ENCODE results near the gene GPBAR1.

GPBAR1 gene, protein sequence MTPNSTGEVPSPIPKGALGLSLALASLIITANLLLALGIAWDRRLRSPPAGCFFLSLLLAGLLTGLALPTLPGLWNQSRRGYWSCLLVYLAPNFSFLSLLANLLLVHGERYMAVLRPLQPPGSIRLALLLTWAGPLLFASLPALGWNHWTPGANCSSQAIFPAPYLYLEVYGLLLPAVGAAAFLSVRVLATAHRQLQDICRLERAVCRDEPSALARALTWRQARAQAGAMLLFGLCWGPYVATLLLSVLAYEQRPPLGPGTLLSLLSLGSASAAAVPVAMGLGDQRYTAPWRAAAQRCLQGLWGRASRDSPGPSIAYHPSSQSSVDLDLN

GRCh38 chr2:218260742-218261422, at the start of gene GPBAR1:
Gene GPBAR1, plus strand, starts transcription at chr2:218261015. Its CDS starts 1,710 bp downstream, at chr2:218262725.
- Histone ChIP-seq H3K9ac (ENCODE audit: low read length) (peak within 1 kb of the TSS; percentile 80), H3K36me3 (ENCODE audit: control insufficient read depth, insufficient read depth, low read length, severe bottlenecking) (peaks cover 39% of the 10 kb centered on the region), H3K4me3 (ENCODE audit: low read length) (peak within 1 kb of the TSS; percentile 55), H3K4me1 (ENCODE audit: control insufficient read depth, insufficient read depth, low read length) (peaks cover 58% of the 10 kb centered on the region), H3K9me3 (ENCODE audit: control insufficient read depth, low read length) (no peaks in the 10 kb centered on the region), H3K27me3 (replicated peaks; ENCODE audit: control insufficient read depth, insufficient read depth, low read length) (no peaks in the 10 kb centered on the region)
- no peak for DNase-seq (ENCODE audit: low read depth)

GRCh38 chr2:218214116-218214515, 46.7 kb upstream of the GPBAR1 start:
- Histone ChIP-seq H3K9ac (ENCODE audit: low read length) (no peak overlapping the region), H3K36me3 (ENCODE audit: control insufficient read depth, insufficient read depth, low read length, severe bottlenecking) (no peaks in the 10 kb centered on the region), H3K4me1 (ENCODE audit: control insufficient read depth, insufficient read depth, low read length) (peaks cover 17% of the 10 kb centered on the region), H3K9me3 (ENCODE audit: control insufficient read depth, low read length) (peaks cover 3% of the 10 kb centered on the region), H3K4me3 (ENCODE audit: low read length) (no peak overlapping the region), H3K27me3 (replicated peaks; ENCODE audit: control insufficient read depth, insufficient read depth, low read length) (no peaks in the 10 kb centered on the region)
- DNase-seq (ENCODE audit: low read depth): no peak

DNA sequence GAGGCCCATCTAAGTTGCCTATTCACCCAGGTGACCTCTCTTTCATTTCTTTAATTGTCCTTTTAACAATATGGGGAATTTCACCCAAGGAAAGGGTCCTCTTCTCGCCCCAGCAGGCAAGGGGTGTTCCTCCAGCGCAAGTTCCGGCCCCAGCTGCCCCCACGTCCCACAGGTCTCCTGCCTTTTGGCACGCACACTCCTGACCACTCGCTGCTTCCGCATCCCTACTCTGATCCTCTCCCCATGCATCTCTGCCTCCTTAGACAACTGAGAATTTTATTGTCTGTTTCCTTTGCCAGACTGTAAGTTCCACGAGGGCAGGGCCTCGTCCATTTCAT, 44.5 kb upstream of the GPBAR1 start:
- Histone ChIP-seq H3K9ac (ENCODE audit: low read length) (peak overlapping the region; percentile 98), H3K4me1 (ENCODE audit: control insufficient read depth, insufficient read depth, low read length) (peaks cover 39% of the 10 kb centered on the region), H3K4me3 (ENCODE audit: low read length) (peak overlapping the region; percentile 98), H3K27me3 (replicated peaks; ENCODE audit: control insufficient read depth, insufficient read depth, low read length) (no peaks in the 10 kb centered on the region), H3K9me3 (ENCODE audit: control insufficient read depth, low read length) (no peaks in the 10 kb centered on the region), H3K36me3 (ENCODE audit: control insufficient read depth, insufficient read depth, low read length, severe bottlenecking) (peaks cover 7% of the 10 kb centered on the region)
- DNase-seq (ENCODE audit: low read depth): no peak

GRCh38 chr2:218216674-218217359, 44.0 kb upstream of the GPBAR1 start, which contains the start of gene ARPC2:
Gene ARPC2, plus strand, starts transcription at chr2:218217189. Its CDS starts 282 bp downstream, at chr2:218217471.
- peak within 1 kb of the TSS; percentile 98 for H3K4me3 ChIP-seq (ENCODE audit: low read length)
- H3K4me1 ChIP-seq (ENCODE audit: control insufficient read depth, insufficient read depth, low read length): peaks cover 42% of the 10 kb centered on the region
- peak; percentile 99 for DNase-seq (ENCODE audit: low read depth)
- H3K9ac ChIP-seq (ENCODE audit: low read length): peak within 1 kb of the TSS; percentile 98
- no peaks in the 10 kb centered on the region for H3K27me3 ChIP-seq (replicated peaks; ENCODE audit: control insufficient read depth, insufficient read depth, low read length)
- peaks cover 12% of the 10 kb centered on the region for H3K36me3 ChIP-seq (ENCODE audit: control insufficient read depth, insufficient read depth, low read length, severe bottlenecking)
- H3K9me3 ChIP-seq (ENCODE audit: control insufficient read depth, low read length): no peaks in the 10 kb centered on the region

DNA sequence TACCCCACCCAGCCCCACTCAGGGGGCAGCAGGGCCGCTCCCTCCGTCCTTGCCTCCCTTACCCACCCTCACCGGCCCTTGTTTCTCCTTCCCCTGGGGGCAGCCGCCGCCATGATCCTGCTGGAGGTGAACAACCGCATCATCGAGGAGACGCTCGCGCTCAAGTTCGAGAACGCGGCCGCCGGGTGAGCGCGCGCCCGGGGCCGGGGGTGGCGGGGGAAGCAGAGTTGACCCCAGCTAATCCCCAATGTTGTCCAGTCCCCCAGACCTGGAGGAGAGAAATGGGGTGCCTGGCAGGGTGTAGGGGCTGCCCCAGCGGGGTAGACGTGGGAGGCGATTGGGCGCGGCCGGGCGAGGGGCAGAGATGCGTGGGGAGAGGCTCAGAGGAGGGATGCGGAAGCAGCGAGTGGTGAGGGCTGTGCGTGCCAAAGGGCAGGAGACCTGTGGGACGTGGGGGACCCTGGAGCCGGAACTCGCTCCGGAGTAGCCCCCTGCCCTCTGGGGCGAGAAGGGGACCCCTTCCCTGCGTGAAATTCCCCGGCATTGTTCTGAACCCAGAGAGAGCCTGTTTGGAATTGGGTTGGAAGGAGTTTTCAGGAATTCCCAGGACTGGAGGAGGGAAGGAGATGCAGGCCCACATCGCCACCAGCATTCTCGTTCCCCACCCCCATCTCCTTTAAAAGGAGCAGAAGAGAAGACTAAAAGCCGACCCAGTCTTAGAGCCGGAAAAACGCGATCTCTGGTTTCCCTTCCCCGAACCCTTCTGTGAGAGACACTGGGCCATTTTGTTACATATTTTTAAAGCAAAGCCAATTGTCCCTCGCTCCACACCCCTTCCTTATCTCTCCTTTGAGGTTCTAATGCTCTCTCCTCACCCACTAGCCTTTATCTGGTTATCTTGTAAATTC, 43.2 kb upstream of the GPBAR1 start:
- Histone ChIP-seq H3K9ac (ENCODE audit: low read length) (peak overlapping the region; percentile 98), H3K27me3 (replicated peaks; ENCODE audit: control insufficient read depth, insufficient read depth, low read length) (no peaks in the 10 kb centered on the region), H3K9me3 (ENCODE audit: control insufficient read depth, low read length) (no peaks in the 10 kb centered on the region), H3K4me3 (ENCODE audit: low read length) (peak overlapping the region; percentile 98), H3K4me1 (ENCODE audit: control insufficient read depth, insufficient read depth, low read length) (peaks cover 47% of the 10 kb centered on the region), H3K36me3 (ENCODE audit: control insufficient read depth, insufficient read depth, low read length, severe bottlenecking) (peaks cover 13% of the 10 kb centered on the region)
- peak; percentile 85 for DNase-seq (ENCODE audit: low read depth)

DNA sequence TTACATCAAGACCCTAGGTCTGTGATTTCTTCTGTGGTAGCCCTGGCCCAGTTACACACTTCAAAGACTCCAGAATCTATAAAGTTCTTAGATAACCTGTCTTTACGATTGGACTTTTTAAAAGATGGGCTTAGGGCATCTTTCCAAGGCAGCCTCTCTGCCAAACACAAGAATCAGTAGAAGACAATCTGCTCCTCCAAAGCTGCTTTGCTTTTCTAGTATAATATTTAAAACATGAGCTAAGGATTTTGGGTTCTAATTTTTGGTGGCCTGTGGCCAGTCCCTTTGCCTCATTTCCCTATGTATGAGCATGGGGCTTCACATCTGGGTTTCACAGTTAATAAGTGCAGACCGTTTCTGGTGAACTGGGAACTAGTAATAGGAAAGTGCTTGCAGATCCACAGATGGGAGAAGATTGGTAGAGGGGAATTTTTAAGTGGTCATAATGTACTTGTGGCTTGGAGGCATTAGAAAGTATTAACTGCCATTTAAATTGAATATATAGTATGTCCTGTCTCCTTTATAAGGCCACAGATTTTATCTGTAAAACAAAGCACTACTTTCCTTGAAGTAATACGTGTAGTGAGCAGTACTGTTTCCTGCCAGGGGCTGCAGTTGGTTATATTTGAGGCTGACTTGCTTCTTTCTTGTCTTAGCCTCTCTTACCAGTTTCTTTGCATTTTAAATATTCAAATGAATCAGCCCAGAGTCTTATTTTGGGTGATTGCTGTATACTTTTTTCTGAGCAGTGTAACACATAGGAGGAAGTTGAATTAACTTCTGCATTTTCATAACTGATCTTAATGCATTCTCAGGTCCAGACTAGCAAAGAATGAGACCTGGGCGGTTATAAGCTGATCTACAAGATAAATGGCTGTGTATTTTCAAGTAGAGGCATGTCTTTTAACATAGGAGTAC, 42.3 kb upstream of the GPBAR1 start:
- Histone ChIP-seq H3K9me3 (ENCODE audit: control insufficient read depth, low read length) (no peaks in the 10 kb centered on the region), H3K9ac (ENCODE audit: low read length) (peak overlapping the region; percentile 98), H3K36me3 (ENCODE audit: control insufficient read depth, insufficient read depth, low read length, severe bottlenecking) (peaks cover 15% of the 10 kb centered on the region), H3K4me1 (ENCODE audit: control insufficient read depth, insufficient read depth, low read length) (peaks cover 49% of the 10 kb centered on the region), H3K27me3 (replicated peaks; ENCODE audit: control insufficient read depth, insufficient read depth, low read length) (no peaks in the 10 kb centered on the region), H3K4me3 (ENCODE audit: low read length) (peak overlapping the region; percentile 98)
- peak; percentile 30 for DNase-seq (ENCODE audit: low read depth)

- H3K36me3 ChIP-seq (ENCODE audit: control insufficient read depth, insufficient read depth, low read length, severe bottlenecking): peaks cover 26% of the 10 kb centered on the region
- no peaks in the 10 kb centered on the region for H3K27me3 ChIP-seq (replicated peaks; ENCODE audit: control insufficient read depth, insufficient read depth, low read length)
- H3K9me3 ChIP-seq (ENCODE audit: control insufficient read depth, low read length): no peaks in the 10 kb centered on the region
- H3K9ac ChIP-seq (ENCODE audit: low read length): peak overlapping the region; percentile 98
- no peak for DNase-seq (ENCODE audit: low read depth)
- peaks cover 59% of the 10 kb centered on the region for H3K4me1 ChIP-seq (ENCODE audit: control insufficient read depth, insufficient read depth, low read length)
- peak overlapping the region; percentile 98 for H3K4me3 ChIP-seq (ENCODE audit: low read length)
Observed at GRCh38 chr2:218219934-218220333, 40.9 kb upstream of the GPBAR1 start.

- peaks cover 36% of the 10 kb centered on the region for H3K36me3 ChIP-seq (ENCODE audit: control insufficient read depth, insufficient read depth, low read length, severe bottlenecking)
- H3K9me3 ChIP-seq (ENCODE audit: control insufficient read depth, low read length): no peaks in the 10 kb centered on the region
- no peak for DNase-seq (ENCODE audit: low read depth)
- no peaks in the 10 kb centered on the region for H3K27me3 ChIP-seq (replicated peaks; ENCODE audit: control insufficient read depth, insufficient read depth, low read length)
- H3K4me1 ChIP-seq (ENCODE audit: control insufficient read depth, insufficient read depth, low read length): peaks cover 58% of the 10 kb centered on the region
- no peak overlapping the region for H3K4me3 ChIP-seq (ENCODE audit: low read length)
- H3K9ac ChIP-seq (ENCODE audit: low read length): peak overlapping the region; percentile 98
Observed at GRCh38 chr2:218221000-218221399, 39.8 kb upstream of the GPBAR1 start.

DNA sequence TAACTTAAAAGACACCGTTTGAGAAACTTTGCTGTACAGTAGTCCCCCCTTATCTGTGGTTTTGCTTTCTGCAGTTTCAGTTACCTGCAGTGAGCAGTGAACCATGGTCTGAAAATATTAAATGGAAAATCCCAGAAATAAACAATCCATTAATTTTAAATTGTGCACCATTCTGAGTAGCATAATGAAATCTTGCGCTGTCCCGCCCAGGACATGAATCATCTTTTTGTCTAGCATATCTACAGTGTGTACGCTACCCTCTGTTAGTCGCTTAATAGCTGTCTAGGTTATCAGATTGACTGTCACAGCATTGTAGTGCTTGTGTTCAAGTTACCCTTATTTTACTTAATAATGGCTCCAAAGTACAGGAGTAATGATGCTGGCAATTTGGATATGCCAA, 37.8 kb upstream of the GPBAR1 start:
- no peak overlapping the region for H3K4me3 ChIP-seq (ENCODE audit: low read length)
- no peaks in the 10 kb centered on the region for H3K9me3 ChIP-seq (ENCODE audit: control insufficient read depth, low read length)
- no peak for DNase-seq (ENCODE audit: low read depth)
- H3K27me3 ChIP-seq (replicated peaks; ENCODE audit: control insufficient read depth, insufficient read depth, low read length): no peaks in the 10 kb centered on the region
- H3K9ac ChIP-seq (ENCODE audit: low read length): no peak overlapping the region
- peaks cover 52% of the 10 kb centered on the region for H3K4me1 ChIP-seq (ENCODE audit: control insufficient read depth, insufficient read depth, low read length)
- peaks cover 53% of the 10 kb centered on the region for H3K36me3 ChIP-seq (ENCODE audit: control insufficient read depth, insufficient read depth, low read length, severe bottlenecking)

DNA sequence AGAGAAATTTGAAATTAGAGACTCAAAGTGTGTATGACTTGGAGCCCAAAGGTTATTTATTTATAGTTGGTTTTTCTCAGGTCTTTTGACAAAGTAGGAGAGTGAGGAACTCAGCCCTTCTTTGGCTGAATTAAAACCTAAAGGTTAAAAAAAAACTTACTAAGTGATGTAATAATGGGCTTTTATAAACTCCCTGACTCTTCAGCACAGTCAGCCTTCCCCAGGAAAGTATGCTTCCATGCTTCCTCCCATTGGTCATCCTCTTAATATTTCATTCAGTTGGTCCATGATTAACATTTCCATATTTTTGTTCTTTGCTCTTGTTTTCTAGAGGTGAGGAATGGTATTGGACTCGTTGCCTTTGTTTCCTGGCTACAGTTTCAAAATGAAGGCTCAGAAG, 36.6 kb upstream of the GPBAR1 start:
- Histone ChIP-seq H3K27me3 (replicated peaks; ENCODE audit: control insufficient read depth, insufficient read depth, low read length) (no peaks in the 10 kb centered on the region), H3K36me3 (ENCODE audit: control insufficient read depth, insufficient read depth, low read length, severe bottlenecking) (peaks cover 64% of the 10 kb centered on the region), H3K9me3 (ENCODE audit: control insufficient read depth, low read length) (no peaks in the 10 kb centered on the region), H3K9ac (ENCODE audit: low read length) (no peak overlapping the region), H3K4me1 (ENCODE audit: control insufficient read depth, insufficient read depth, low read length) (peaks cover 50% of the 10 kb centered on the region), H3K4me3 (ENCODE audit: low read length) (no peak overlapping the region)
- no peak for DNase-seq (ENCODE audit: low read depth)

Measured in adipocyte (in vitro differentiated cells).